ENCODE data around the gene CCL7. TPM values are rescaled to one million over a fixed set of nuclear protein-coding genes. Genes with fewer than 3 reads are reported as not detected.

CCL7 gene
- total RNA-seq = 0.29 and 0.36 TPM in 2 replicates

DNA sequence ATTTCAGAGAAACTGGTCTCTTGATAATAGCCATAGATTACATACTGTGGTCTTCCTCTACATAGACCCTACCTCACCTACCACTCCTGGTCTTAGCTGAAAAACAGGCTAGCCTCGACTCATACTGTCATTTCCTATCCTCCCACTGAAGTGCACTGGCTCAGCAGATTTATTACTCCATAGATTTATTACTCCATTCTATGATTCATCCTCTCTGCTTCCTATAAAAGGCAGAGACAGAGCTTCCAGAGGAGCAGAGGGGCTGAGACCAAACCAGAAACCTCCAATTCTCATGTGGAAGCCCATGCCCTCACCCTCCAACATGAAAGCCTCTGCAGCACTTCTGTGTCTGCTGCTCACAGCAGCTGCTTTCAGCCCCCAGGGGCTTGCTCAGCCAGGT, at the start of gene CCL7:
Gene CCL7 (plus strand): TSS at position 253 of the 400 bp plus-strand sequence. CDS start 70 bp downstream, at position 323.
- no peak for TF ChIP-seq CTCF (IDR thresholded peaks at IDR 0.05; ENCODE audit: extremely low read depth, low read depth, low read length)
- DNase-seq (ENCODE audit: insufficient read length, low spot score, missing footprints) = no peak
- no peaks in the 10 kb centered on the region for H3K9me3 ChIP-seq (ENCODE audit: low read depth, low read length)
- H3K27ac ChIP-seq (ENCODE audit: low read depth, low read length) = no peak within 1 kb of the TSS
- no peaks in the 10 kb centered on the region for H3K36me3 ChIP-seq (ENCODE audit: insufficient read depth, low read length)
- no peak within 1 kb of the TSS for H3K4me2 ChIP-seq (ENCODE audit: insufficient read depth, low read length)
- H3K27me3 ChIP-seq (ENCODE audit: insufficient read depth, low read length) = no peaks in the 10 kb centered on the region
- peaks cover 9% of the 10 kb centered on the region for H3K4me1 ChIP-seq (ENCODE audit: insufficient read depth, low read length)
- no peaks in the 10 kb centered on the region for H4K20me1 ChIP-seq (ENCODE audit: insufficient read depth, low read length)
- H3K79me2 ChIP-seq (ENCODE audit: insufficient read depth, low read length) = no peaks in the 10 kb centered on the region
- no peak within 1 kb of the TSS for H3K4me3 ChIP-seq (ENCODE audit: insufficient read depth, low read length)
- no peak within 1 kb of the TSS for H2AFZ ChIP-seq (ENCODE audit: low read length)

- H3K27ac ChIP-seq (ENCODE audit: low read depth, low read length) = no peak overlapping the region
- no peak for DNase-seq (ENCODE audit: insufficient read length, low spot score, missing footprints)
- no peak overlapping the region for H3K4me2 ChIP-seq (ENCODE audit: insufficient read depth, low read length)
- H3K79me2 ChIP-seq (ENCODE audit: insufficient read depth, low read length) = no peaks in the 10 kb centered on the region
- no peaks in the 10 kb centered on the region for H4K20me1 ChIP-seq (ENCODE audit: insufficient read depth, low read length)
- H3K36me3 ChIP-seq (ENCODE audit: insufficient read depth, low read length) = no peaks in the 10 kb centered on the region
- no peak for TF ChIP-seq CTCF (IDR thresholded peaks at IDR 0.05; ENCODE audit: extremely low read depth, low read depth, low read length)
- H2AFZ ChIP-seq (ENCODE audit: low read length) = no peak overlapping the region
- H3K9me3 ChIP-seq (ENCODE audit: low read depth, low read length) = no peaks in the 10 kb centered on the region
- peaks cover 4% of the 10 kb centered on the region for H3K27me3 ChIP-seq (ENCODE audit: insufficient read depth, low read length)
- no peaks in the 10 kb centered on the region for H3K4me1 ChIP-seq (ENCODE audit: insufficient read depth, low read length)
- H3K4me3 ChIP-seq (ENCODE audit: insufficient read depth, low read length) = no peak overlapping the region
Observed at GRCh38 chr17:34220752-34221395, 49.1 kb upstream of the CCL7 start.

DNA sequence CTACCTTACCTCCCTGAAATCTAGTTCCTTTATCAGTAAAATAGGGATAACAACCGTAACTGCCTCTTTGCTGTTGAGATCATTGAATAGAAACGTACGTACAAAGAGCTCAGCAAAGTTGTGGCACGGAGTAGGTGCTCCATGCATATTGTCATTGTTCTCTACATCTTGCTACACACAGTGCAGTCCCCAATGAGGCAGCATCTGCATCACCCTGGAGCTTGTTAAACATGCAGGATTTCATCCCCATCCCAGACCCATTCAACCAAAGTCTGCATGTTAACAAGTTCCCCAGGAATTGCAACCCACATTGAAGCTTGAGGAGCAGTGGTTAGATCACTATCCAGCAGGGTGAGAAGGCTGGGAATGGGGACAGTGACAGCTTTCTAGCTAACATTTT, 48.6 kb upstream of the CCL7 start:
- Histone ChIP-seq H3K36me3 (ENCODE audit: insufficient read depth, low read length) (no peaks in the 10 kb centered on the region), H3K27me3 (ENCODE audit: insufficient read depth, low read length) (peaks cover 4% of the 10 kb centered on the region), H3K4me2 (ENCODE audit: insufficient read depth, low read length) (no peak overlapping the region), H2AFZ (ENCODE audit: low read length) (no peak overlapping the region), H3K79me2 (ENCODE audit: insufficient read depth, low read length) (no peaks in the 10 kb centered on the region), H4K20me1 (ENCODE audit: insufficient read depth, low read length) (no peaks in the 10 kb centered on the region), H3K4me1 (ENCODE audit: insufficient read depth, low read length) (no peaks in the 10 kb centered on the region), H3K4me3 (ENCODE audit: insufficient read depth, low read length) (no peak overlapping the region), H3K9me3 (ENCODE audit: low read depth, low read length) (no peaks in the 10 kb centered on the region), H3K27ac (ENCODE audit: low read depth, low read length) (no peak overlapping the region)
- DNase-seq (ENCODE audit: insufficient read length, low spot score, missing footprints) = no peak
- TF ChIP-seq CTCF (IDR thresholded peaks at IDR 0.05; ENCODE audit: extremely low read depth, low read depth, low read length) = no peak

DNA sequence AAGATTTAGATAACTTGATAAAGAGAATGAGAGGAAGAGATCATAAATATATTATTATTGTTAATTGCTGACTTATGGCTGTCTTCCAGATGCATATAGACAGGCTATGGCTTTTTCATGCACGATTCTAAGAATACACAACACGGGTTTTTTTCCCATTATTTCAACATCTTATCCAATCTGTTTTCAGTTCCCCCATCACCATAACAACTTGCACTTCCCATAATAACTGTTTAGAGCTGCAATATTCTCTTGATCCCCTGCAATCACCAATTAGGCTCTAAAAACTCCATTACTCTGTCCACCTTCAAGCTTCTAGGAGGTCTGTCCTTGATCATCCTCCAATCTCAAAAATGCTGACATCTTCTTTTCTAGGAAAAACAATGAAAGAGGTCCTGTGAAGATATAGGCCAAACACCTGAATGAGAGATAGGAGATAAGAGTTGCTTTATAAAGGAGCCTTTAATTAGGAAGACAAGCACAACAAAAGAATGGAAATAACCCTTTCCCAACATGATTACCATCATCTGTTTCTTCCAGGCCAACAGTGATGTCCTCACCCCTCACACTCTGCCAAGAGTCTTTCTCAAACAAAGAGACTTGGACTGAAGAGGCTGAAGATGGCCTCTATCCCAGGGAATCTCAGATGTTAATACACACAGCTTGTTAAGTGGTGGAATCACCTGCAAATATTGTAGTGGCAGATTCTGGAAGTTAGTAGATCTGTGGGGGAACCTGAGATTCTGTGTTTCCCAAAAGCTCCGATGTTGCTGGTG, 47.1 kb upstream of the CCL7 start:
- DNase-seq (ENCODE audit: insufficient read length, low spot score, missing footprints) = no peak
- Histone ChIP-seq H2AFZ (ENCODE audit: low read length) (no peak overlapping the region), H3K27ac (ENCODE audit: low read depth, low read length) (no peak overlapping the region), H3K9me3 (ENCODE audit: low read depth, low read length) (no peaks in the 10 kb centered on the region), H3K27me3 (ENCODE audit: insufficient read depth, low read length) (peaks cover 4% of the 10 kb centered on the region), H3K4me3 (ENCODE audit: insufficient read depth, low read length) (no peak overlapping the region), H4K20me1 (ENCODE audit: insufficient read depth, low read length) (no peaks in the 10 kb centered on the region), H3K4me2 (ENCODE audit: insufficient read depth, low read length) (no peak overlapping the region), H3K4me1 (ENCODE audit: insufficient read depth, low read length) (no peaks in the 10 kb centered on the region), H3K36me3 (ENCODE audit: insufficient read depth, low read length) (no peaks in the 10 kb centered on the region), H3K79me2 (ENCODE audit: insufficient read depth, low read length) (no peaks in the 10 kb centered on the region)
- TF ChIP-seq CTCF (IDR thresholded peaks at IDR 0.05; ENCODE audit: extremely low read depth, low read depth, low read length) = no peak
